ENCODE results near the gene TINAGL1.
"Not testable (repeated sequence)": the region's sequence is repeated elsewhere in the genome, so short reads cannot be mapped to it uniquely, and the experiment has no call there.

Gene TINAGL1

GRCh38 chr1:31583995-31584868 lies 7.9 kb downstream of the TINAGL1 start:
- DNase-seq (ENCODE audit: low read depth), result no peak

GRCh38 chr1:31584869-31585735 lies 8.8 kb downstream of the TINAGL1 start:
- DNase-seq (ENCODE audit: low read depth), result no peak

GRCh38 chr1:31585736-31586365 lies 9.5 kb downstream of the TINAGL1 start:
- no peak for DNase-seq (ENCODE audit: low read depth)

GRCh38 chr1:31586376-31587327 lies 10.3 kb downstream of the TINAGL1 start:
- no peak for DNase-seq (ENCODE audit: low read depth)

DNA sequence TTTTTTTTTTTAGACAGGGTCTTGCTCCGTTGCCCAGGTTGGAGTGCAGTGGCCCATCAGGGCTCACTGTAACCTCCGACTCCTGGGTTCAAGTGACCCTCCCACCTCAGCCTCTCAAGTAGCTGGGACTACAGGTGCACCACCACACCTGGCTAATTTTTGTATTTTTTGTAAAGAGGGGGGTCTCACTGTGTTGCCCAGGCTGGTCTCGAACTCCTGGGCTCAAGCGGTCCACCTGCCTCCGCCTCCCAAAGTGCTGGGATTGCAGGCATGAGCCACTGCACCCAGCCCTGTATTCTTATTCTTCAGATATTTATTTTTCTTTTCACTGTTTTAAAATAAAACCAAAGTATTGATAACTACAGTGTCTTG lies 11.0 kb downstream of the TINAGL1 start:
- DNase-seq (ENCODE audit: low read depth), result not testable (repeated sequence)

DNA sequence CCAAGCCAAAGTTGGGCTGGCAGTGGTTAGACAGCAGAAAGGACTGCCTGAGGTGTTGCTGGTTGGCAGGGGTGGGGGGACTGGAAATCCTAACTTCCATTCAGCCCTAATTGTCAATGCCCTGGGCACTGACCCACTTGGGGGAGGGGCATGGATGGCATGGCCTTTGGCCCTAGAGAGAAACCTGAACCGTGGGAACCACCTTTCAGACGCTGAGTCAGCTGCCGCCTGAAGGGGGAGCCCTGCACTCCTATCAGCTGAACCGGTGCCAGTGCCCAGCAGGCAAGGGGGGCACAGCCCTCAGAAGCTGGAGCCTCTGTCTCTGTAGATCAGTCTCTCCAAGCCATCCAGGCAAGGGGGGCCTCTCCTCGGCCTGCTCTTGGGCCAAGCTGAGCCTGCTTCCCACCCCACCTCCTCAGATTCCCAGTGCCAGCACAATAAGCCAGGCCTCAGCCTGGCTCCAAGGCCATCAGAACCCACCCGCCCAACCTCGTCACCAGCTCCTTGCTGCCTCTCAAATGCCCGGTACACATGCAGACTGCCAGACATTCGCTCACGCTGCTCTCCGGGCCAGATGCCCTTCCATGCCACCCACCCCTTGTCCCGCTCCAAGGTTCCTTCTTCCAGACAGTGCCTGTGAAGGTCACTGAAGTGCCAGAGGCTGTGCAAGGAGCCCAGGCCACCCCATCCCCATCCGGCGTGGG lies 11.6 kb downstream of the TINAGL1 start:
- DNase-seq (ENCODE audit: low read depth), result no peak

GRCh38 chr1:31588751-31589515 lies 12.6 kb downstream of the TINAGL1 start:
- no peak for DNase-seq (ENCODE audit: low read depth)

- DNase-seq (ENCODE audit: low read depth), result no peak
Observed at GRCh38 chr1:31591425-31592093, 15.2 kb downstream of the TINAGL1 start.

- DNase-seq (ENCODE audit: low read depth), result no peak
Observed at GRCh38 chr1:31592132-31592531, 15.8 kb downstream of the TINAGL1 start.

- no peak for DNase-seq (ENCODE audit: low read depth)
Observed at GRCh38 chr1:31593136-31593665, 16.9 kb downstream of the TINAGL1 start.

GRCh38 chr1:31593770-31594632 lies 17.7 kb downstream of the TINAGL1 start:
- peak; percentile 13 for DNase-seq (ENCODE audit: low read depth)

- no peak for DNase-seq (ENCODE audit: low read depth)
Observed at GRCh38 chr1:31595836-31596736, 19.8 kb downstream of the TINAGL1 start.

DNA sequence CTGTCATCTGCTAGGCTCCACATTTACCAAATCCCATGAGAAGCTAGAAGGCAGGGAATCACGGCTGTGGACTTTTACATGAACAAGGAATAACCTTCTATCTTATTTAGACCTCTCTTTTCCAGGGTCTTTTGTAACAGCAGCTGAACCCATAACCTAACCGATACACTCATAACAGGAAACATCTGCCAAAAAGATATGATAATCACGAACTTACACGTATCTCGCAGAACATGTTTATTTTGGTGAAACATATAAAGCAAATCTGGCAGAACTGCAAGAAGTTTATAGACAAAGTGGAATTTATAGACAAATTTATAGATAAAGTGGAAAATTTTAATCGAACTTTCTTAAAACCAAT lies 20.4 kb downstream of the TINAGL1 start:
- no peak for DNase-seq (ENCODE audit: low read depth)

GRCh38 chr1:31598980-31599379 lies 22.7 kb downstream of the TINAGL1 start:
- no peak for DNase-seq (ENCODE audit: low read depth)

- DNase-seq (ENCODE audit: low read depth), result no peak
Observed at GRCh38 chr1:31600641-31601040, 24.3 kb downstream of the TINAGL1 start.

DNA sequence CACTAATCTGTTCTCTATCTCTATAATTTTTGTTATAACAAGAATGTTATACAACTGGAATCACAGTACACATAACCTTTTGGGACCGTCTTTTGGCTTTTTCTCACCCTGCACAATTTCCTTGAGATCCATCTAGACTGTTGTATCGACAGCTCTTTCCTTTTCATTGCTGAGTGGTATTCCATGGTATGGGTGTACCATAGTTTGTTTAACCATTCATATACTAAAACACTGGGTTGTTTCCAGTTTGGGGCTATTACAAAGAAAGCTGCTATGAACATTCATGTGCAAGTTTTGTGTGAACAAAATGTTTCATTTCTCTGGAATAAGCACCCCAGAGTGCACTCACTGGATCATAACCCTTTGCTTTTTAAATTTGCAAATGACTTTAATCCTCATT lies 25.8 kb downstream of the TINAGL1 start:
- DNase-seq (ENCODE audit: low read depth), result no peak

GRCh38 chr1:31605908-31606427 lies 29.7 kb downstream of the TINAGL1 start:
- DNase-seq (ENCODE audit: low read depth), result no peak
